GM19238 (cell line): ENCODE data around the gene TMTC2.

Experiments
- DNase-seq: peaks from one replicate; pipeline ENCODE4 v3.0.0; 2011; ENCODE audit warnings: low spot score; ENCODE audit not compliant: insufficient read length

TMTC2 gene

GRCh38 chr12:83128540-83128939 is 441.8 kb downstream of the TMTC2 start:
- no peak for DNase-seq

GRCh38 chr12:83130178-83130577 is 443.5 kb downstream of the TMTC2 start:
- DNase-seq: no peak

GRCh38 chr12:83132360-83132759 is 445.7 kb downstream of the TMTC2 start:
- DNase-seq: no peak

GRCh38 chr12:83136411-83136810 is 449.7 kb downstream of the TMTC2 start:
- no peak for DNase-seq

- no peak for DNase-seq
Observed at GRCh38 chr12:83140135-83140534, 453.4 kb downstream of the TMTC2 start.

GRCh38 chr12:83141460-83141994 is 454.8 kb downstream of the TMTC2 start:
- DNase-seq: no peak

- DNase-seq: no peak
Observed at GRCh38 chr12:83142914-83143313, 456.2 kb downstream of the TMTC2 start.

- DNase-seq: no peak
Observed at GRCh38 chr12:83143950-83144349, 457.2 kb downstream of the TMTC2 start.

- DNase-seq: no peak
Observed at GRCh38 chr12:83145325-83145840, 458.7 kb downstream of the TMTC2 start.

- DNase-seq: no peak
Observed at GRCh38 chr12:83147341-83147740, 460.6 kb downstream of the TMTC2 start.

- no peak for DNase-seq
Observed at GRCh38 chr12:83149987-83150386, 463.3 kb downstream of the TMTC2 start.

GRCh38 chr12:83150465-83151189 is 463.9 kb downstream of the TMTC2 start:
- no peak for DNase-seq

GRCh38 chr12:83153177-83153576 is 466.5 kb downstream of the TMTC2 start:
- no peak for DNase-seq

- DNase-seq: no peak
Observed at GRCh38 chr12:83156815-83157214, 470.1 kb downstream of the TMTC2 start.

GRCh38 chr12:83157604-83158003 is 470.9 kb downstream of the TMTC2 start:
- DNase-seq: no peak

GRCh38 chr12:83158613-83159207 is 472.0 kb downstream of the TMTC2 start:
- no peak for DNase-seq

GRCh38 chr12:83161456-83161855 is 474.8 kb downstream of the TMTC2 start:
- DNase-seq: no peak

- no peak for DNase-seq
Observed at GRCh38 chr12:83168751-83169150, 482.0 kb downstream of the TMTC2 start.

- DNase-seq: no peak
Observed at GRCh38 chr12:83172441-83172840, 485.7 kb downstream of the TMTC2 start.

- DNase-seq: no peak
Observed at GRCh38 chr12:83172866-83173649, 486.4 kb downstream of the TMTC2 start.

GRCh38 chr12:83179999-83180398 is 493.3 kb downstream of the TMTC2 start:
- DNase-seq: no peak

GRCh38 chr12:83181074-83181473 is 494.4 kb downstream of the TMTC2 start:
- no peak for DNase-seq
